ENCODE data around the gene PRR22. TPM values are rescaled to one million over a fixed set of nuclear protein-coding genes. Genes with fewer than 3 reads are reported as not detected.

Gene PRR22
- total RNA-seq, 4 donors from 2014 or later = 1.1 to 10.5 (median 1.6) TPM

DNA sequence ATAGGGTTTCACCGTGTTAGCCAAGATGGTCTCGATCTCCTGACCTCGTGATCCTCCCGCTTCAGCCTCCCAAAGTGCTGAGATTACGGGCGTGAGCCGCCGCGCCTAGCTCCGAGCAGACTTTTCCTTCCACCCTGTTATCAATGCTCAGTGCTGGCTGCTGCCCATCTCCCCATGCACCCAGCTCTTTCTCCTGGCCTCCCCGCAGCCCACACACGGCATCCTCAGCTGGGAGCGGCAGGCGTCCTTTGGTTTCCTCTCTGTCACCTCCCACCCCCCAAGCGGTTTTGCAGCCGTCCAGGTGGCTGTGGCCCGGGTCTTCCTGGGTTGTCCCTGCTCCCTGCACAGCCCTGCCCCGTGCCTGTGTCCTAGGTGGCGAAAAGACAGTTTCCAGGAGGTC, 12.1 kb downstream of the PRR22 start:
- no peaks in the 10 kb centered on the region for H3K9me3 ChIP-seq
- H3K27me3 ChIP-seq = no peaks in the 10 kb centered on the region
- no peak overlapping the region for H3K27ac ChIP-seq
- H3K4me3 ChIP-seq = no peak overlapping the region
- no peaks in the 10 kb centered on the region for H3K36me3 ChIP-seq
- intact Hi-C loops (cut with DNase I; ENCODE audit: low total_unique reads) (no loop called here), in situ Hi-C loops (cut with MboI; ENCODE audit: low pct_ligation_motif_present in 1 of 4, low pct_unique_long_range_greater_than_20kb in 1 of 4, low sequenced_read_pairs in 3 of 4) (no loop called here)
- no peak for TF ChIP-seq EP300 (IDR thresholded peaks at IDR 0.05; ENCODE audit: low read depth)
- TF ChIP-seq CTCF (IDR thresholded peaks at IDR 0.05) = no peak
- no peak for TF ChIP-seq POLR2AphosphoS5 (IDR thresholded peaks at IDR 0.05)
- TF ChIP-seq POLR2A (IDR thresholded peaks at IDR 0.05) = no peak
- H3K4me1 ChIP-seq = peaks cover 0 to 3% (median 0%) of the 10 kb centered on the region in 4 donors
- DNase-seq = no peak
- 85% methylated on average over 19 of the region's 19 CpGs; no CpG with 5 or more reads in 1 of the 2 donors for WGBS, 2 donors (ENCODE audit: low coverage in 1 of 2)

- H3K27me3 ChIP-seq = no peaks in the 10 kb centered on the region
- H3K4me1 ChIP-seq = no peaks in the 10 kb centered on the region
- WGBS, 2 donors (ENCODE audit: low coverage in 1 of 2) = 91 to 97% methylated on average over 5 to 10 of the region's 10 CpGs
- no peaks in the 10 kb centered on the region for H3K36me3 ChIP-seq
- TF ChIP-seq POLR2AphosphoS5 (IDR thresholded peaks at IDR 0.05) = no peak
- no peak for TF ChIP-seq EP300 (IDR thresholded peaks at IDR 0.05; ENCODE audit: low read depth)
- no peak for TF ChIP-seq CTCF (IDR thresholded peaks at IDR 0.05)
- no peak for TF ChIP-seq POLR2A (IDR thresholded peaks at IDR 0.05)
- no peak overlapping the region for H3K4me3 ChIP-seq
- no peak overlapping the region for H3K27ac ChIP-seq
- in situ Hi-C loops (cut with MboI; ENCODE audit: low pct_ligation_motif_present in 1 of 4, low pct_unique_long_range_greater_than_20kb in 1 of 4, low sequenced_read_pairs in 3 of 4) (no loop called here), intact Hi-C loops (cut with DNase I; ENCODE audit: low total_unique reads) (no loop called here)
- DNase-seq = no peak
- H3K9me3 ChIP-seq = no peaks in the 10 kb centered on the region
These were observed 16.6 kb downstream of the PRR22 start for GRCh38 chr19:5767949-5768348.

- TF ChIP-seq EP300 (IDR thresholded peaks at IDR 0.05; ENCODE audit: low read depth) (no peak), POLR2A (IDR thresholded peaks at IDR 0.05) (no peak), POLR2AphosphoS5 (IDR thresholded peaks at IDR 0.05) (no peak), CTCF (IDR thresholded peaks at IDR 0.05) (no peak)
- intact Hi-C loops (cut with DNase I; ENCODE audit: low total_unique reads) (no loop called here), in situ Hi-C loops (cut with MboI; ENCODE audit: low pct_ligation_motif_present in 1 of 4, low pct_unique_long_range_greater_than_20kb in 1 of 4, low sequenced_read_pairs in 3 of 4) (no loop called here)
- H3K27ac ChIP-seq = no peak overlapping the region
- no peaks in the 10 kb centered on the region for H3K9me3 ChIP-seq
- no peak overlapping the region for H3K4me3 ChIP-seq
- H3K27me3 ChIP-seq = no peaks in the 10 kb centered on the region
- 91 to 100% methylated on average over 1 to 3 of the region's 3 CpGs for WGBS, 2 donors (ENCODE audit: low coverage in 1 of 2)
- H3K4me1 ChIP-seq = no peaks in the 10 kb centered on the region
- H3K36me3 ChIP-seq = no peaks in the 10 kb centered on the region
- no peak for DNase-seq
These were observed 19.3 kb downstream of the PRR22 start for GRCh38 chr19:5765220-5765619.

- Histone ChIP-seq H3K36me3 (no peaks in the 10 kb centered on the region), H3K4me3 (no peak overlapping the region), H3K27me3 (peaks cover 5% of the 10 kb centered on the region), H3K9me3 (no peaks in the 10 kb centered on the region), H3K4me1 (no peaks in the 10 kb centered on the region), H3K27ac (no peak overlapping the region)
- DNase-seq = no peak
- WGBS, 2 donors (ENCODE audit: low coverage in 1 of 2) = 88 to 89% methylated on average over 5 of the region's 5 CpGs
- intact Hi-C loops (cut with DNase I; ENCODE audit: low total_unique reads) (no loop called here), in situ Hi-C loops (cut with MboI; ENCODE audit: low pct_ligation_motif_present in 1 of 4, low pct_unique_long_range_greater_than_20kb in 1 of 4, low sequenced_read_pairs in 3 of 4) (no loop called here)
- no peak for TF ChIP-seq POLR2A (IDR thresholded peaks at IDR 0.05)
- TF ChIP-seq POLR2AphosphoS5 (IDR thresholded peaks at IDR 0.05) = no peak
- TF ChIP-seq CTCF (IDR thresholded peaks at IDR 0.05) = no peak
- no peak for TF ChIP-seq EP300 (IDR thresholded peaks at IDR 0.05; ENCODE audit: low read depth)
These were observed 21.8 kb downstream of the PRR22 start for GRCh38 chr19:5762608-5763217.
